DND-41 (cell line): ENCODE measurements around the gene CACHD1.

Source experiments
- CTCF ChIP-seq: IDR thresholded peaks from 2 replicates; pipeline ENCODE4 v1.5.1; 2012; ENCODE audit warnings: borderline replicate concordance, low read length, moderate library complexity, mild to moderate bottlenecking; ENCODE audit not compliant: poor library complexity, severe bottlenecking; ENCODE audit errors: extremely low read depth
- EZH2 ChIP-seq: IDR thresholded peaks from 3 replicates; pipeline ENCODE4 v1.6.1; 2012; ENCODE audit warnings: borderline replicate concordance, low read depth, mild to moderate bottlenecking, moderate library complexity, low read length, inconsistent platforms; ENCODE audit not compliant: severe bottlenecking

GRCh38 chr1:64669098-64669675 lies 199.3 kb downstream of the CACHD1 start:
- TF ChIP-seq CTCF (no peak), EZH2 (no peak)
